ENCODE data around the gene ELOB.

ELOB gene

GRCh38 chr16:2782583-2783351 is 5.7 kb upstream of the ELOB start:
- DNase-seq = no peak

DNA sequence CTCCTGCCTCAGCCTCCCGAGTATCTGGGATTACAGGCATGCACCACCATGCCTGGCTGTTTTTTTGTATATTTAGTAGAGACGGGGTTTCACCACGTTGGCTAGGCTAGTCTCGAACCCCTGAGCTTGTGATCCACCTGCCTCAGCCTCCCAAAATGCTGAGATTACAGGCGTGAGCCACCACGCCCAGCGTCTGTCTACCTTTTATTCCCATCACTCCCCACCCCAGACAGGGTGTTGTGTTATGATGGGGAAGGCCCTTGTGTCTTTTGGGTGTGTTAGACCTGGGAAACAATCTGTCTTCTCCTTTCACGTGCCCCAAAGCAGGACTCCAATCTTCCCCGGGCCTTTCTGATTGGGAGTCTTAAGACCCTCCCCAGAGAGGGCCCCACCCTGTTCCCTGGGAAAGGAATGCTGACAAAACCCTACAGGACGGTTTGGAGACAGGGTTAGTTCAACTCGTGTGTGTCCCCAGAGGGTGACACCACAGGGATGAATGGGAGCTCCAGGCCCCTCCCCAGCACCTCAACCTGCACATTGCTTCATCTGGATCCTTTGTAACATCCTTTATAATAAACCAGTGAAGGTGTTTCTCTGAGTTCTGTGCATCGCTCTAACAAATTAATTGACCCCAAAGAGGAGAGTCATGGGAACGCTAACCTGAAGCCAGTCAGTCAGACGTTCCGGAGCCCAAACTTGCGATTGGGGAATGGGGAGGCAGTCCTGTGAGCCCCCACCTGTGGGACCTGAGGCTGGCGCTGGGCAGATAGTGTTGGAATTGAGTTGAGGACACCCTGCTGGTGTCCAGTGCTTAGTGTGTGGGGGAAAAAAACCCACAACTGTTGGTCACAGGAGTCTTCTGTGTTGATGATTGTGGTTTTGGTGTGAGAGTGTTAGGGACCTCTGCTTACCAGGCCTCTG is 3.2 kb upstream of the ELOB start:
- no peak for DNase-seq

GRCh38 chr16:2779151-2779920 is 2.3 kb upstream of the ELOB start:
- DNase-seq = no peak

- DNase-seq = no peak
Measured at GRCh38 chr16:2778630-2778958, 1.5 kb upstream of the ELOB start.

GRCh38 chr16:2777903-2778629 is 986 bp upstream of the ELOB start:
- DNase-seq = peak; percentile 46

DNA sequence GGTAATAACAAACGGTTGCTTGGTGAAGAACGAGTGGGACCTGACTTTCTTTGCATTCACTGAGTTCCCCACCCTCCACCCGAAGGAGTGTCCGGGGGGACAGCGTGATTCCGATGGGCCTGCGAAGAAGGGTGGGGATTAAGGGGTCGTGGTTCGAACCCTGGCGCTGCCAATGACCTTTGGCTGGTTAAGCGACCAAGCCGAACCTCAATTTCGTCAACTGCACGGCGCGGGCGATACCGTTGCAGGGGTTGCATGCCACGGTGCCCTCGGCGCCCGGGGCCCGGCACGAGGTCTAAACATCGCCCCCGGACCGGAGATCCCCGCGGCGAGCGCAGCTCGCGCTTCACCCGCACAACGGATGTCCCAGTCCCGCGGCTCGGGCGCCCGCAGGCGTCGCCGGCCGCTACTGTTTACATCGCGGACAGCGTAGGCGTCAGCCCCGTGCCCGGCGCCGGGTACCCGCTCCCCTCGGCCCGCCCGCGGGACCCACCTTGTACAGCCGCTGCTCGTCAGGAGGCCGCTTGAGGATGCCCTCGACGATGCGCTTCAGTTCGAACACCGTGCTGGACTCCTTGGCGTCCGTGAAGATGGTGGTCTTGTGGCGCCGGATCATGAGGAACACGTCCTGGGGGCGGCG is 460 bp downstream of the ELOB start:
- peak; percentile 27 for DNase-seq

DNA sequence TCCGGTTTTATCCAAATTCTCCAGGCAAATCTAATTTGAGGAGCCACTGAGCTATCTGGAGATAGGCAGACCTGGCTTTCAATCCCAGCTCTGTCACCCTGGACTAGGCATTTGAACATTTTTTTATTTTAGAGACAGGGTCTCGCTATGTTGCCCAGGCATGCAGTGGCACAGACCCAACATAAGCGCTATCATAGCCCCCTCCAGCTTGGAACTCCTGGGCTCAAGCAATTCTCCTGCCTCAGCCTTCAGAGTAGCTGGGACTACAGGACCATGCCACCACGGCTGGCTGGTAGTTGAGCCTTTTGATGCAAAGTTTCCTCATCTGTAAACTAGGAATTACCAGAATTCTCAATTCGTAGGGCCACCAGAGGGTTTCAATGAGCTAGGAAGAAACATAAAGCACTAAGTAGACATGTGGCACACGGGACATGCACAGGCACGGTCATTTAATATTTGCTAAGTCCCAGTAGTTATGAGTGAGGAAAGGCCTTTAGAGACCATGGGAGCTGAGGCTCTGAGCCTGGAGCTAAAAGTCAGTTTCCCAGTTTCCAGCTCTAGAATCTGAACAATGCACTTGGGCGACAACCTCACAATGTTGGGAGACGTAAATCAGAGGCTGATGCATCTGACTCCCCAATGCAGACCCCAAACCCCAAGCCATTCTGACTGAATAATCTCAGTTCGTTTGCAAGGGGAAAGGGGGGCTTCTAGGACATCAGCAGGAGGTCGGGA is 1.1 kb downstream of the ELOB start:
- no peak for DNase-seq

- DNase-seq = no peak
Measured at GRCh38 chr16:2775131-2775716, 1.9 kb downstream of the ELOB start.

- no peak for DNase-seq
Measured at GRCh38 chr16:2774161-2774891, 2.8 kb downstream of the ELOB start.

- no peak for DNase-seq
Measured at GRCh38 chr16:2773188-2773968, 3.7 kb downstream of the ELOB start.

- no peak for DNase-seq
Measured at GRCh38 chr16:2771496-2772402, 5.3 kb downstream of the ELOB start.

DNA sequence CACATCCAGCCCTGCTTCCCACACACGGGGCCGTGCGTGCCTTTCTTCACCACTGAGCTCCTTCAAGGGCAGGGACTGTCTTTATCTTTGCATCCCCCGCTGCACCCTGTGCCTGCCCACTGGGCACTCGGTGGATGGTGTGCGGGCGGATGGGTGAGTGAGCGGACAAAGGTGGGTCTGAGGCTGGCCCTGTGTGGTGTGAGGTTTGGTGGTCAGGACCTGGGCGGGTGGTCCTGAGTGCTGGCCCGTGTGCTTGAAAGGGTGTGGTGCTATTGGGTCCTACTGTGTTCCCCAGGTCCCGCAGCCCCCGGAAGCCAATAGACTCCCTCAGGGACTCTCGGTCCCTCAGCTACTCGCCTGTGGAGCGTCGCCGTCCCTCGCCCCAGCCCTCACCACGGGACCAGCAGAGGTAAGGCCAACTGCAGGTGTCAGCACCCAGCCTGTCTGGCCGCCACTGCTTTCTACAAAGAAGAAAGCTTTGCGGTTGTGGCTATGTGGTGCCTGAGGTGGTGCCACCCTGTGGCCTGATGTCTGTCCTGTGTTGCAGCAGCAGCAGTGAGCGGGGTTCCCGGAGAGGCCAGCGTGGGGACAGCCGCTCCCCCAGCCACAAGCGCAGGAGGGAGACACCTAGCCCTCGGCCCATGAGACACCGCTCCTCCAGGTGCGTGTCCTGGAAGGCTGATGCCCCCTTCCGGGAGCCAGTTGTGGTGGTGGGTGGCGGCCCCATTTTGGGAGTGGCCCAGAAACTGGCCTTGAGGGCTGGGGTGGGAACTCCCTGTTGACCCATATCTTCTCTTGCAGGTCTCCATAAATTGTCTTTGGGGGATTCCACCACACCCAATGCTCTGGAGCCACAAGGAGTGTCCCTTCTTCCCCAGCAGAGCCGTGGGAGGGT is 6.8 kb downstream of the ELOB start:
- DNase-seq = no peak

DNA sequence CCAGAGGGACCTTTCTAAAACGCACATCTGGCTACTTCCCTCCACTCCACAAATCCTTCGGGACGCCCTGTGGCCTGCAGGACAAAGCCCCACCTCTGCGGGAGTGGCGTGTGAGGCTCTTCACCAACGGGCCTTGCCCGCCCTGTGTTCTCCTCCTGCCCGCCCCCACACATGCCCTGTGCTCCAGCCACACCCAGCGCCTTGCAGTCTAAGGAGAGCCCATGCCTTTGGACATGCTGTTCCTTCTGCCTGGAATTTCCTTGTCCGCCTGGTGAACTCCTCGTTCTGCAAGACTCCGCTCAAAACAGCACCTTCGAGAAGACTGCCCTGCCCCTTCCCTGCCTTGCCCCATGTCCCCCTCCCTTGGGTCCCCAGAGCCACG is 7.4 kb downstream of the ELOB start:
- no peak for DNase-seq

- DNase-seq = no peak
Measured at GRCh38 chr16:2769100-2769529, 8.0 kb downstream of the ELOB start.

- DNase-seq = no peak
Measured at GRCh38 chr16:2768403-2769089, 8.5 kb downstream of the ELOB start.

- no peak for DNase-seq
Measured at GRCh38 chr16:2767891-2768290, 9.2 kb downstream of the ELOB start.

Measured in activated gamma-delta T cell treated with Interleukin-2 at 50 U/mL for 16 hours (primary cell).